NK-92 treated with Interleukin-12 subunit alpha and Interleukin-12 subunit beta, amount 100 ng/mL, for 24 hours (cell line): ENCODE measurements around the gene ARTN.

Source experiments
- DNase-seq: peaks from one replicate; lab custom pipeline; 2025; lab: John Stamatoyannopoulos, UW

Gene ARTN

GRCh38 chr1:43947874-43948437 is 14.4 kb downstream of the ARTN start:
- DNase-seq = no peak

- DNase-seq = no peak
Observed at GRCh38 chr1:43949678-43950077, 16.1 kb downstream of the ARTN start.

DNA sequence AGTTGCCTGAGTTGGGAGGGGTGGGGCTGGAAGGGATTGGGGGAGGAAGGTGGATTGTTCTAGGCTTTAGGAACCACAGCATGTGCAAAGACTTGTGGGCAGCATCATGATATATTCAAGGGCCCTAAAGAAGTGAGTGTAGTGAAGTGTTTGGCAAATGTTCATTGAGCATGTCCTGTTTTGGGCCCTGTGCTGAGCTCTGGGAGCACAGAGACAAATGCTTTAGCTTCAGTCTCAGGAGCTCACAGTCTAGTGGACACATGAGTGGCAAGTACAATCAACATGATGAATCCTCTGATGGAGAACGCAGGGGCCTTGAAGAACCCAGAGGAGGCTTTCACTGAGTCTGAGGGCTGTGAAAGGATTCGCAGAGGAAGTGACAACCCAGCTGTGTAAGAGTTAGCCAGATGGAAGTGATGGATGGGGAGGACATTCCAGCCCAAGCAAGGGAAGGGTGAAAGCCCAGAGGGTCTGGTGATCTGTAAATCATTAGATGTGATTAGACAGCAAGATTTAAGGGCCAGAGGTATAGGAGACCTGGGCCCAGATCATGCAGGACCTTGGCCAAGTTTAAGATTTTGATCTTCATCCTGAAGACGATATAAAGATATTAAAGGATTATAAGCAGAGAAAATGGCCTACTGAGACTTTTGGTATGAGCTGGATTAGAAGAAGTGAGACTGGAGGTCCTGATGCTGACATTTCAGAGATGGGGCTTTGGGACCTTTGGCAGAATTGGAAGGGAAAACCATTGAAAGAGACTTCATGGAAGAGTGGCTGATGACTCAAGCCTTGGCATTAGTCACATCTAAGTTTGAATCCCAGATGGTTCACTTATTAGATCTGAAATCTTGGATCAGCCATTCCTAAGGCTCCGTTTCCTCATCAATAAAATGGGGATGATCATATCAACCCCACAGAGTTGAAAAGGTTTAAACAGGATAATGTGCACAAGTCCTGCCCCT is 17.7 kb downstream of the ARTN start:
- no peak for DNase-seq

- DNase-seq = no peak
Observed at GRCh38 chr1:43952731-43953346, 19.2 kb downstream of the ARTN start.

DNA sequence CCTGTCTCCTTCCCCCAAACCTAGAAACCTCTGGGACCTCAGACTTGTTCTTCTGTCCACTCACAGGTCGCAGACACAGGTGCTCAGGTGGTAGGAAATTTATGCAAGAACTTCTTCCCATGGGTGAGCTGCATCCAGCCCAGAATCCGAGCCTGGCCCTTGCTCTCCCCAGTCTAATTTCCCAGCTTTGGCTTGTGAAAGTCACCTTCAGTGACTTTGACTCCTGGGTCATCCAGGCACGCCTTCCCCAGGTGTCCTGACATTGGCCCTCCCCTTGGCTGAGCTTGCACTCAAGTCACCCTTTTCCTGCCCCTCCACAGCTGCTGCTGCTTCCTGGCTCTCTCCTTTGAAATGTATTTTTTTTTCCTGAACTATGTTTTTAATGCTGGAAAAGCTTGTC is 19.8 kb downstream of the ARTN start:
- DNase-seq = no peak

GRCh38 chr1:43954036-43954435 is 20.4 kb downstream of the ARTN start:
- DNase-seq = no peak

- no peak for DNase-seq
Observed at GRCh38 chr1:43956234-43956633, 22.6 kb downstream of the ARTN start.

GRCh38 chr1:43957407-43958040 is 23.9 kb downstream of the ARTN start:
- DNase-seq = no peak

- no peak for DNase-seq
Observed at GRCh38 chr1:43958351-43959255, 25.0 kb downstream of the ARTN start.

DNA sequence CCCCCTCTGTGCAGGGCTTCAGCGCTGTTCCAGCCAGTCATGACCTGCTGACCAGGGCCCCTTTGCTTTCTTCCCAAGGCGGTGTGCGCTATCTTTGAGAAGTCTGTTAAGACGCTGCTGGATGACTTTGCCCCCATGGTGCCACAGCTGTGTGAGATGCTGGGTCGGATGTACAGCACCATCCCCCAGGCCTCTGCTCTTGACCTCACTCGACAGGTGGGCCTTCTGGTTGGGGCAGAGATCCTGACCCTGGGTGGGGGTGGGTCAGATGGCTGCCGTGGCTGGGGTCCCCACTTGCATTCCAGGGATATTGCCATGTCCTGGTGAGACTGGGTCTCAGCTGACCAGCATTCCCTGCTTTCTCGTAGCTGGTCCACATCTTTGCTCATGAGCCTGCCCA is 27.2 kb downstream of the ARTN start:
- no peak for DNase-seq

DNA sequence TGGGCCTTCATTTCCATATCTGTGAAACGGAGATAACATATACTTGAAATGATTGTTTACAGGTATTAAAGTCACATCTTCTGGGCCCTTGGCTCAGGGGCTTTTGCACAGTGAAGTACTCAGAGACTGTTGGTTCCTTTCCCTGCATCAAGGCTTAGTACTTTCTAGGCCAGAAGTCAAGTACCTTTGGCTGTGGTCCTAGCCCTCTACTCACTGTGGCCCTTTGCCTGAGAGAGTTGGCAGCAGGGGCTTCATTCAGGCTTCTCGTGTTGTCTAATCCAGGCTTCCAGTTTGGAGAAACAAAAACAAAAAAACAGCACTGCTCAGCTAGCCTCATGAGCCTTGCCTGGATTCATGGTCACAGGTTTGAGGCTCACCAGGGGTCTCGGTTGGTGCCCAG is 28.1 kb downstream of the ARTN start:
- DNase-seq = no peak

DNA sequence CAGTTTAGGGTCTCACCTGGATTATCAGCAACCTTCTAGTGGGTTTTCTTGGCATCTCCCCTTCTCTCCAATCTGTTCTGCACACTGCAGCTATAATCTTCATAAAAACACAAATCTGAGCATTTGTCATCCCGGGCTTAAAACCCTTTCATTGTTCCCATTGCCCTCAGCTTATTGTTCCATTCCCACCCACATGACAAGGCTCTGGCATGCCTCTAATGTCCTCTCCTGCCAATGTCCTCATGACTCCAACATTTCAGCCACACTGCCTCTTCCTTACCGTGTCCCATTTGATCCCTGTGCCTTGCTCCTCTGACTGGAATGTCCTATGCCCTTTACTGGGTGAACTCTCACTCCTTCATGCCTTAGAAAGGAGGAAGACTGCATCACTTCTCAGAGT is 28.7 kb downstream of the ARTN start:
- DNase-seq = no peak

GRCh38 chr1:43963006-43963405 is 29.4 kb downstream of the ARTN start:
- DNase-seq = no peak

DNA sequence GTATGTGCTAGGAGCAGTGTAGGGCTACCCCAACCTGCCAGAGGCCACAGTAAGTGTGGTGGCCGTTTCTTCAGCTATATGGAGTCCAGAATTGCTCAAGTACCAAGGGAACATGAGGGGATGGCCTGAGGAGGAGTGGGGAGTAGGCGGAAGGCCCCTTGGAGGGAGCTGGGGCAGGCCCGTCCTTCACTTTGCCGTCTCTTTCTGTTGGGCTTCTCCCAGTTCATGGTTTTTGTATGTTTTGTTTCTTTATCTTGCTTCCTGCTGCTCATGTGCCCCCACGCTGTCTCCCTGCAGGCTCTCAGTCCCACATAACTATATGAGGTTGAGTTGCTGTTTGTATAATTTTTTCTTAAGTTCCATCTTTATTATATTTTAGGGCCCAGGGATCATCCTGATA is 30.3 kb downstream of the ARTN start:
- no peak for DNase-seq

DNA sequence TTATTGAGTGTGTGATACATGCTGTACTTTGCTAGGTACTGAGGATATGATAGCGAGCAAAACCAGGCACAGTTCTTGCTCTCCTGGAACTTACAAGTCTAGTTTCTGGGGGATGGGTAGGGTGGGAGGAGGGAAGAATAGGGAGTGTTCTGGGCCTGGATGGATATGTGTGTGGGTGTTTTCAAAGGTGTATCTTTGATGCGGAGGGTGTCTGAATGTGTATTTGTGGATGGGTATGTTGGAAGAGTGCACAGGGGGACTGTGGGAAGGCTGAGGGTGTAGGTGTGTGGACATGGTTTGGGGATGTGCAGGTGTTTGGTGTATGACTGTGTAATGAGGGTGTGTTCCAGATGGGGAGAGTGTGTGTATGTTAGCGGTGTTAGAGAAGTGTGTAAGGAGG is 31.7 kb downstream of the ARTN start:
- DNase-seq = no peak

- peak; percentile 17 for DNase-seq
Observed at GRCh38 chr1:43968348-43968948, 34.8 kb downstream of the ARTN start.

GRCh38 chr1:43969416-43969745 is 35.8 kb downstream of the ARTN start:
- DNase-seq = no peak

GRCh38 chr1:43969746-43970466 is 36.3 kb downstream of the ARTN start, which contains the start of gene DPH2:
Gene DPH2 (plus strand): TSS chr1:43970010. CDS start chr1:43970176, 166 bp downstream.
- DNase-seq = peak; percentile 94

- no peak for DNase-seq
Observed at GRCh38 chr1:43970502-43970901, 36.9 kb downstream of the ARTN start.

- DNase-seq = no peak
Observed at GRCh38 chr1:43970911-43971310, 37.3 kb downstream of the ARTN start.
